Measurements from ENCODE around the gene SPRR2G. TPM values are rescaled to one million over a fixed set of nuclear protein-coding genes. Genes with fewer than 3 reads are reported as not detected.

The SPRR2G gene
- total RNA-seq (2014; rRNA removed; shearing (Covaris generic)): not detected in 2 replicates
- polyA plus RNA-seq (2016; fragmentation: Nextera tagmentation; extraction: Ambion mirVana): not detected in 2 replicates
- long read RNA-seq: 0 reads

GRCh38 chr1:153150846-153151245 is at the start of gene SPRR2G:
Gene SPRR2G (minus strand): TSS chr1:153150890. CDS start chr1:153150110, 780 bp downstream.
- Histone ChIP-seq H3K36me3 (ENCODE audit: insufficient read depth) (no peaks in the 10 kb centered on the region), H3K79me2 (replicated peaks; ENCODE audit: insufficient read depth) (no peaks in the 10 kb centered on the region), H3F3A (replicated peaks; ENCODE audit: low read depth) (no peaks in the 10 kb centered on the region), H3K27me3 (ENCODE audit: insufficient read depth) (no peaks in the 10 kb centered on the region), H3K9me2 (ENCODE audit: insufficient read depth) (0 out of 2 replicates have a peak, but pooled peaks cover 8% of the 10 kb centered on the region), H2AFZ (peak within 1 kb of the TSS; percentile 1; the same call in 1 of the 2 replicates), H3K4me2 (no peak within 1 kb of the TSS), H3K27ac (ENCODE audit: low read depth) (no peak within 1 kb of the TSS), H3K4me3 (no peak within 1 kb of the TSS), H3K4me1 (ENCODE audit: insufficient read depth) (no peaks in the 10 kb centered on the region), H4K20me1 (replicated peaks; ENCODE audit: insufficient read depth) (no peaks in the 10 kb centered on the region)
- TF ChIP-seq ETS1 (IDR thresholded peaks at IDR 0.05) (no peak), CTCF (conservative IDR thresholded peaks at IDR 0.05; ENCODE audit: low read depth in 2 of 2) (no peak), STAT1 (IDR thresholded peaks at IDR 0.05; ENCODE audit: unreplicated experiment) (no peak), POLR2AphosphoS5 (IDR thresholded peaks at IDR 0.05; ENCODE audit: low read depth) (no peak), EZH2phosphoT487 (IDR thresholded peaks at IDR 0.05; ENCODE audit: unreplicated experiment) (no peak), JUNB (IDR thresholded peaks at IDR 0.05; ENCODE audit: unreplicated experiment) (no peak), ZNF114 (CRISPR knock-in tag; IDR thresholded peaks at IDR 0.05) (no peak), ZNF462 (CRISPR knock-in tag; IDR thresholded peaks at IDR 0.05) (no peak), ZNF331 (CRISPR knock-in tag; IDR thresholded peaks at IDR 0.05; ENCODE audit: low read depth) (no peak), NANOG (IDR thresholded peaks at IDR 0.05; ENCODE audit: borderline replicate concordance) (no peak), REST (IDR thresholded peaks at IDR 0.05; ENCODE audit: unreplicated experiment) (no peak)
- H3K27me3 Mint-ChIP-seq (ENCODE audit: insufficient read depth, low read depth, poor library complexity): peaks cover 3% of the 10 kb centered on the region
- ATAC-seq (no peak), DNase-seq (ENCODE audit: low spot score) (no peak)
- H3K36me3 Mint-ChIP-seq (ENCODE audit: low read depth): no peaks in the 10 kb centered on the region
- H3K9me3 Mint-ChIP-seq: no peaks in the 10 kb centered on the region; the same call in 2 of the 3 replicates
- no peak within 1 kb of the TSS for H3K4me3 Mint-ChIP-seq
- peaks cover 6% of the 10 kb centered on the region for H3K4me1 Mint-ChIP-seq
- no peak within 1 kb of the TSS for H3K27ac Mint-ChIP-seq
